LNCaP clone FGC (cell line): ENCODE data around the gene TAL1.

Experiments
- DNase-seq: peaks from one replicate; pipeline ENCODE4 v3.0.0-alpha.2; 2011; ENCODE audit warnings: low read depth
- H3K4me3 ChIP-seq: 2 replicates; pipeline ENCODE4 v1.5.1; 2011; ENCODE audit warnings: mild to moderate bottlenecking, low read depth, low read length, control low read depth
- TF ChIP-seq, protein P1 (sequence below): IDR thresholded peaks from 2 replicates; pipeline ENCODE4 v1.5.1; 2012; ENCODE audit warnings: mild to moderate bottlenecking; ENCODE audit not compliant: control insufficient read depth, insufficient read depth; ENCODE audit errors: extremely low read depth

The TAL1 gene

DNA sequence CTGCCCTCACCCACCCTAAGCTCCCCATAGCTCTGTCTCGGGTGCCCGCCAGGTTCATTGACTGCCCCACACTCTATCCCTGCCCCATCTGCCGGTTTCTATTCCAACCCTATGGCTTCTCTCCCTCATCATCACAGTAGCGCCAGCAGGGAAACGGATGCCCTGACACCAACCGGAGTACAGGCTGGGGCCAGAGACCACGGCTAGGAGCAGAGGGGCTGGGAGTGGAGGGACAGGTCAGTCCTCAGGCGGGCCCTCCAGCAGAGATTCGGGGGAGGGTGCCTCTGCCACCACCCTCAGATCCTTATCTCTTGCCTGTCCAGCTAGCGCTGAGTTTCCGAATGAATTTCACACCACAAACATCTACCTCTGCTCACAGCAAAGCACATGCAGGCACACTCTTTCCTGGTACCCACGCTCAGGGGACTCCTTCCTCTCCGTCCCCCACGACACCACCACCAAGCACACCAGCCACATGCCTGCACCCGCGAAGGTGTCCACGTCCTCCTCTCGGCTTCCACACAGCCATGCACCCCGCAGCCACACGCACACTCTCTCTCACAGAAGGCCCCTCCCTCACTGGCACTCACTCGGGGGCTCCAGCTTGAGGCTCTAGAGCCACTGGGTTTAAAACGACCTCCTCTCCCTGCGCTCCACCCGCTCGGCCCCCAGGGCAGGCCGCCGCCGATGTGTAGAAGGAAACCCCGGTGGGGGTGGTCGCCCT, 7.2 kb downstream of the TAL1 start:
- DNase-seq, result no peak
- H3K4me3 ChIP-seq, result no peak overlapping the region
- TF ChIP-seq, protein P1, sequence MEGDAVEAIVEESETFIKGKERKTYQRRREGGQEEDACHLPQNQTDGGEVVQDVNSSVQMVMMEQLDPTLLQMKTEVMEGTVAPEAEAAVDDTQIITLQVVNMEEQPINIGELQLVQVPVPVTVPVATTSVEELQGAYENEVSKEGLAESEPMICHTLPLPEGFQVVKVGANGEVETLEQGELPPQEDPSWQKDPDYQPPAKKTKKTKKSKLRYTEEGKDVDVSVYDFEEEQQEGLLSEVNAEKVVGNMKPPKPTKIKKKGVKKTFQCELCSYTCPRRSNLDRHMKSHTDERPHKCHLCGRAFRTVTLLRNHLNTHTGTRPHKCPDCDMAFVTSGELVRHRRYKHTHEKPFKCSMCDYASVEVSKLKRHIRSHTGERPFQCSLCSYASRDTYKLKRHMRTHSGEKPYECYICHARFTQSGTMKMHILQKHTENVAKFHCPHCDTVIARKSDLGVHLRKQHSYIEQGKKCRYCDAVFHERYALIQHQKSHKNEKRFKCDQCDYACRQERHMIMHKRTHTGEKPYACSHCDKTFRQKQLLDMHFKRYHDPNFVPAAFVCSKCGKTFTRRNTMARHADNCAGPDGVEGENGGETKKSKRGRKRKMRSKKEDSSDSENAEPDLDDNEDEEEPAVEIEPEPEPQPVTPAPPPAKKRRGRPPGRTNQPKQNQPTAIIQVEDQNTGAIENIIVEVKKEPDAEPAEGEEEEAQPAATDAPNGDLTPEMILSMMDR, result no peak

DNA sequence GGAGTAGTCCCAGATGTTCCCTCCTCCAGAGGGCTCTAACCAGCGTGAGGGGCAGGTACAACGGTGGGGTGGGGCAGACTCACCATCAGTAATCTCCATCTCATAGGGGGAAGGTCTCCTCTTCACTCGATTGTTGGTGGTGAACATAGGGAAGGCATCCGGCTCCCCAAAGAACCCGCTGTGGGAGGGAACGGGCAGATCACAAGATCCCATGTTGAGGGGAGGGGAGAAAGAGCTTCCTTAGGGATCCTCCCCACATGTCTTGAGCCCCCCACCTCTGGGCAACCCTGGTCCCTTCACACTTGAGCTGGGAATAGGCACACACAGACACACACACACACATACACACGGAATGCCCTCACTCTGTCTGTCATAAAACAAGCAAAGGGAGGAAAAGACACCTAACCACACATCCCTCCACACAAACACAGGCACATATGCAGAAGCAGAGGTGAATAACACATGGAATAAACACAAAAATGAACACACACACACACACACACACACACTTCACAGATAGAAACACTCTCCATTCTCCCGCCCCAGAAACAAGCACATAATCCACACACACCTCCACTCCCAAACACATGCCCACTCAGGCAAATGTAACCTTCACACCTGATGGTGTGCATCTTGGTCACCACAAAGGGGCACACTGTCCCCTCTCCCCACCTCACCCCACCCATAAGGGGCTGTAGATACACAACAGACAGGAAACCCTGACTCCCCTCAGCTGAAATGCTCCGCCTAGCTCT, 7.9 kb downstream of the TAL1 start:
- no peak overlapping the region for H3K4me3 ChIP-seq
- TF ChIP-seq, protein P1, result no peak
- no peak for DNase-seq

DNA sequence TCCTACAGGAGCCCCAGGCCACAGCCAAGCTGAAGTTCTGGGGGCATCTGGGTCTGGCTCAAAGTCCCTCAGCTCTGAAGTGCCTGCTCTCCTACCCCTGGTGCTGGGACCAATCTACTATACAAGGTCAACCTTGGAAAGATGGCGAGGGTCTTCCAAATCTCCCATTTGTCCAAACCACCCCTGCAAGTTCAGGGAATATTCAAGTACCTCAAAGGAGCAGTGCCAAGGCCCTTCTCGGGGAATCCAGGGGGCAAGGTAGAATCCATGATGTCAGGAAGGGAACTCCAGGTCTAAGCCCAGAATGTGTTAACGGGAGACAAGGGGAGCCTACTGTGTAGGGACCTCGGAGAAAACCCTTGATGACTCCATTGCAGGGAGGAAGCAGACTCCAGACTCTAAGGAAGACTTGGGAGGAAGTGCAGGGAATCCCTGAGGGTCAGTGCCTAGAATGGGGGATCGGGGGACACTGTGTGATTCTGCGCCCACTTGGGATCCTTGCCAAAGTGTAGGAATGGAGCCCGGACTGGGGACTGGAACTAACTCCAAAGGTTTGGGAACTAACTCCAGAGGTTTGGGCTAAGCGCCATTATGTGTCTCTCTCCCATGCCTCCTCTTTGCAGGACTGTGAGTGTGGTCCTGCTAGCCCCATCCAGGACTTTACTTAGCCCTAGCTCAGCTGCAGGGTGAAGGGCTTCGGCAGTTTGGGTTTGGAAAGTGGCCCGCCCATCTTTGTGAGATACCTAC, 8.7 kb downstream of the TAL1 start:
- no peak for DNase-seq
- H3K4me3 ChIP-seq, result no peak overlapping the region
- TF ChIP-seq, protein P1, result no peak

DNA sequence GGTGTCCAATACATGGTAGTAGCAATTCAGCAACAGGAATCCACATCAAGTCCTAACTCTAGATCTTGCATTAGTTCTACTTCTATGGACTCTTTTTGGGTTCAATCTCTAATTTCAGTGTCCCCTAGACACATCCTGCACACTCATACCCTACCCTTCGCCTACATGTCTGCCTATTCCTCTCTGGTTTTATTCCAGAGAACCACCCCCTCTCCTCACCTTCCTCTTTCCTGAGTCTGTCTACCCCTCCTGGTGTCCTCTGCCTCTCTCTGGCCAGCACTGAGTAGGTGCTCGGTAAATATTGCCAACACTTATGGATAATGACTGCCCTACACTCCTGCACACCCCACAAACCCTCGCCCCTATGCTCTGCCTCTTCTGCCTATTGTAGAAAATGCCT, 9.5 kb downstream of the TAL1 start:
- no peak overlapping the region for H3K4me3 ChIP-seq
- TF ChIP-seq, protein P1, result no peak
- DNase-seq, result no peak

DNA sequence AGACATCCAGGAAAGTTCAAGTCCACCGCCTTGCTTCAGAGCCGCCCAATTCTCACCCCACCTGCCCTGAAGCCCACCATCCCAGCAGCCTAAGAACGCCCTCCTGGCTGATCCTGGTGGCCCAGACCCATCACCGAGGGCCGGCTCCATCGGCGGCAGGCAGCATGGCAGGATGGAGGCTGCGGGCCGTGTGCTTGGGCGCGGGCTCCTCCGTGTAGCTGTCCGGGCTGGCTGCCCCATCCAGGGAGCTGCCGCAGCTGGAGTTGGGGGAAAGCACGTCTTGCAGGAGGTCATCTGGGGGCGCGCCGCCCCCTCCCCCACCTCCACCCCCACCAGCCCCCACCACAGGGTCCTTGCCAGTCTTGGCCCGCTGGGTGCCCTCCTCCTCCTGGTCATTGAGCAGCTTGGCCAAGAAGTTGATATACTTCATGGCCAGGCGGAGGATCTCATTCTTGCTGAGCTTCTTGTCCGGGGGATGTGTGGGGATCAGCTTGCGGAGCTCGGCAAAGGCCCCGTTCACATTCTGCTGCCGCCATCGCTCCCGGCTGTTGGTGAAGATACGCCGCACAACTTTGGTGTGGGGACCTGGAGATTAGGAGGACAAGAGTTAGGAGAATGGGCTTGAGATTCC, 12.3 kb downstream of the TAL1 start:
- TF ChIP-seq, protein P1, result no peak
- no peak for DNase-seq
- H3K4me3 ChIP-seq, result no peak overlapping the region

DNA sequence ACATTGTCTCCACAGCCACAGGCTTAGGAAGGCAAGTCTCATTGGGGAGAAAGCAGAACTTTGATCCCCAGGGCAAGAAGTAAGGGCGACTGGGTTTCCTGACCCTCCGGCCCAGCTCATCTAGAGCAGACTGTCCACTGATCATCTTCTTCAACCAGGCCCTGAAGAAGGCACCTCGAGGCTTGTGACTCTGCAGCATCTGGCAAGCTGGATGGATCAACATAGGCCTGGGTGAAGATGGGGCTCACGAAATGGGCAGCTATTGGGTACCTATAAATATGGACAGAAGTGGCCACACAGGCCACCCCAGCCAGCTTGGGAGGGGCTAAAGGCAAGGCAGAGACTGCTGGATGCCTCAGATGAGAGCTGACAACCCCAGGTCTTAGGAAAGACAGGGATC, 13.0 kb downstream of the TAL1 start:
- H3K4me3 ChIP-seq, result no peak overlapping the region
- TF ChIP-seq, protein P1, result no peak
- no peak for DNase-seq
